Measurements from ENCODE around the gene FBXW12. TPM values are rescaled to one million over a fixed set of nuclear protein-coding genes. Genes with fewer than 3 reads are reported as not detected.

FBXW12 gene
- polyA plus RNA-seq, 12 donors = 0.11 to 0.39 (median 0.15) TPM; not detected in 5

DNA sequence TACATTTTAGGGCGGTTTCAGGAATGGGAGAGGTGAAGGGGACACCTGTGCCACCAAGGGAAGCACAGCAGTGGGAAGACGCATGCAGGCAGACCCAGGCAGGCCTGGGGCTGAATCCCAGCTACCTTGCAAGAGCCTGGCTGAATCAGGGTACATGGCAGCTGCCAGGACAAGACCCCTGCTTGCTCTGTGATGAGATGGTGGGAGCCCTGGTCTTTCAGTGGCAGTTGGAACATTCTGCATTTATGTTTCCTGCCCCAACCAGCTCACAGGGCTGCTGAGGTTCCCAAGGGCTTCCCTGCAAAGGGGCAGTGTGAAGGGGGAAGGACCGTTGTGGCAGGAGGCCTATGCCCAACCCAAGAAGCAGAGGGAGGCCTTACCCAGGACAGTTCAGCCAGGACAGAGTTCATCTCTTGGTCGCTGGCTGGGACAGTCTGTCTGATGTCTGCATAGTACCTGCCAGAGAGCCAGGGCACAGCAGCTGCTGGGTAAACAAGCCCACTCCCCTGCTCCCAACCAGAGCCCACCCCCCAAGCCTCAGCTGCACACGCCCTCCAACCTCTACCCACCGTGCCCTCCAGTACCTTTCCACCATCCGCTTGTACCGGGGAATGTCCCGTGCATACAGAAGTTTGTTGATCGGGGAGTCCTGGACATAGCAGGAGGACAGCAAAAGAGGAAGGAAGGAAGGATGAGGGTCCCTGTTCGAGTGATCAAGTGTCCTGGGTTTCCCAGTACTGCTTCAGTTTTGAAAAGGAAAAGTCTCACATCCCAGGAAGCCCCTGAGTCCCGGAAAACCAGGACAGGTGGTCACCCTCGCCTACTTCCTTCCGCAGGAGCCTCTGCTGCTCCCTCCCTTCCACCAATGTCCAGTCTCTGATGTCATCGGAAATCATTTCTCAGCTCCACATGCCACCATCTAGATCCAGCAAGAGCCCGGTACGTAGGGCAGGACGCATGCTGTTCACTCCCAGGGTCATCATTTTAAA lies 34.7 kb downstream of the FBXW12 start:
- no peak for DNase-seq

GRCh38 chr3:48407542-48408099 lies 35.6 kb downstream of the FBXW12 start:
- no peak for DNase-seq

- no peak for DNase-seq
These were observed 36.8 kb downstream of the FBXW12 start for GRCh38 chr3:48408823-48409281.

- DNase-seq = no peak
These were observed 37.5 kb downstream of the FBXW12 start for GRCh38 chr3:48409291-48410201.

DNA sequence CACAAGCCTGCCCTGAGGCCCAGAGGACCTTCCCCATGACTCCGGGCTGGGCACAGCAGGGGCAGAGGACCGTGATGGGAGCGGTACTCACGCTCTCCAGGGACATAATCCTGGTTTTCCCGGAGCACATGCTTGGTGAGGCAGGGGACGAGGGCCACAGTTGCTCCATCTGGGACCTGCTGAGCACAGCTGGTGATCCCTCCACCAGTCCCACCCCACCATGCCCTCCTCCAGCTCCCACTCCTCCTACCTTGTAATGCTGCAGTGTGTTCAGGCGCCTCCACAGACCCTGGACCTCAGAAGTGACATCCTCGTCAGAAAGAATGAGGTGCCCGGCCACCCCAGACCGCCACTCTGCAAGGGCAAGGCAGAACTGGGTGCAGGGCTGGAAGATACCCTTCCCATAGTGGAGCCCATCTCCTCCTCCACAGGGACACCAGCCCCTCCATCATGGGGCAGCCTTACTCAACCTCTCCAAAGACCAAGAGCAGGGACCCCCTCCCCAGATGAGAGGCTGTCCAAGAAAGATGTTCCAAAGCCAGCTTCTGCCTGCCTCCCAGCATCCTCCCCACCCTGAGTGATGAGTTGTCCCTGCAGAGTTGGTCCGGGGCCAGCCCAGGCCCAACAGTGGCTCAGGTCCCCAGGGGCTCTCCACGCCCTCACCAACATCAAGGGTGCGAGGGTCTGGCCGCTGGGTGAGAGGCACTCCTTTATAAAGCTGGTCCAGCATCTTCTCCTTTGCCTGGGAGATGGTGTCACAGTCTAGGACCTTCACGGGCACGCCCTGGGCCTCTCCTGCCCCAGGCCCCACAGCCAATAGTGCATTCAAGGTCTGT lies 38.4 kb downstream of the FBXW12 start:
- DNase-seq = no peak

DNA sequence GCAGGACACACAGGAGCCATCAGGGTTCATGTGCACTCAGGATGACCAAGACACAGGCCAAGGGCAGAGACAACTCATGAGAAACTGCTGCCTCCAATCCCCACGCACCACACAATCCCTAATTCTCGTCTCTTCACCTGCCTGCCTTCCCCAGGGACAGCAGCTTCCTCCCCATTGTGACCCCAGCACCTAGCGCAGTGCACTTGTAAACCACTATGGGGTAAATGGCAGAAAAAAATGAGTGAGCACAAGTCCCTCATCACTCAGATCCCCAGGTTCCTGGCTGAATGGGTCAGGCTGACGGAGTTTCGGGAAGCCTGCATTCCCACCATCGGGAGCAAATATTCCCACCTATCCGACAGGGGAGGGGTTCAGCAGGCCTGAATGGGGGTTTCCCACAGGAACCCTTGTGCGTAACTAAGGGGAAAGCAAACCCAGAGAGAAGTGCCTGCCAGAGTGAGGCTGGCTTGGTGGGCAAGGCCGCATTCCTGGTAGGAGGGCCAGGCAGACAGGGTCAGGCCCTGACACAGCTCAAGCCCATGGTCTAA lies 39.1 kb downstream of the FBXW12 start:
- no peak for DNase-seq

GRCh38 chr3:48411606-48412374 lies 39.8 kb downstream of the FBXW12 start:
- no peak for DNase-seq

GRCh38 chr3:48412375-48413001 lies 40.5 kb downstream of the FBXW12 start:
- no peak for DNase-seq

GRCh38 chr3:48413086-48413485 lies 41.1 kb downstream of the FBXW12 start:
- DNase-seq = no peak

GRCh38 chr3:48413611-48414010 lies 41.6 kb downstream of the FBXW12 start:
- no peak for DNase-seq

DNA sequence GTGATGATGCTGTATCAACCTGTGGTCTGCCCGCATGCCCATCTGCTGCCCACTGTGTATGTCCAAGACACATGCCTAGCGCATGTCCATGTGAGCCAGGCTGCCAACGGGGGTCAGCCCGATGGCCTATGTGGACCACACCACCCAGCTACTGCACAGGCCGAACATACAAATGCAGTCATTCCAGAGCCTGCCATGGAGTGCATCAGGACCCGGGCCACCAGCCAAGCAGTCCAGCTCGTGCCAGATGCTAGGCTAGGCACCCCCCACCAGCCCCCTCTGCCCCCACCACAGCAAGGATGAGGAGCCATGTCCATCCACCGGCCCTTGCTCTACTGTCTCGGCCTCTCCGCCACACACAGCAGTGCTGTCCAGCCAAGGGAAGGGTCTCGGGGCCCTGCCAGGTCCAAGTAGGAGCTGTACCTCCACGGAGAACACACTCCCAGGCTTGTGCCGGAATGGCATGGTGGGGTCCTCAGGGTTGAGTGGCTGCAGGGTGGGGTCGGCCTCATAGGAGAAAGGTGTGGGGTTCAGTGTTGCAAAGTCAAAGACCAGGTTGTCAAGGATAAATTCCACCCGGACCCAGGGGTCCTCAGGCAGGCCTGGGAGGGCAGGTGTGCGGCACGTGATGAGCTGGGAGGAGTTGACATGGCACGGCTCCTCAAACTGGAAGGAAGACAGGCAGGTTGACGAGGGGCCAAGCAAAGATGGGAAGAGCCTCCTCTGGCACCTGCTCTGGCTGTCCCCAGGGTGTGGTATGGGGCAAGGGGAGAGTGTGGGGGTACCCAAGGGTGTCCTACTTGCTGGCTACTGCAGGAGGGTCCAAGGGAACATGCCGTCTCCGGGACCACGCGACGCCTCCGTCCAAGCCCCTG lies 42.6 kb downstream of the FBXW12 start:
- DNase-seq = no peak

GRCh38 chr3:48415251-48415953 lies 43.4 kb downstream of the FBXW12 start:
- DNase-seq = no peak

DNA sequence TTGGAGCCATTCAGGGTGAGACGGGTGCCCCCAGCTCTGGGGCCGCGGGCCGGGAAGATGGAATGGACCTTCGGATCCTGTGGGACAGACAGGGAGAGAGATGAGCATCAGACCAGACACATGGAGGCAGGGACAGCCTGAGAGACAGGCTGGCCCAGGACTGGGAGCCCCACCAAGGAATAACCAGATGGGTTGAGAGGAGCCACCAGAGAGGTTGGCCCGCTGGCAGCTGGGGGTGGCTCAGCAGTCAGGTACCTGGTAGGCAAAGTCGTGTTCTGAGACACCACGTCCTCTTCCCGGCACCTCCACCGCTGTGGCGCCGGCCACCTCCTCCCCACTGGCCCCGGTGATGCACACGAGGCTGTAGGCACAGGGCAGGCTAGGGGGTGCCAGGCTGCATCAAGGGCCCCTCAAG lies 44.1 kb downstream of the FBXW12 start:
- no peak for DNase-seq

GRCh38 chr3:48416546-48416945 lies 44.5 kb downstream of the FBXW12 start:
- DNase-seq = no peak

GRCh38 chr3:48417529-48418108 lies 45.6 kb downstream of the FBXW12 start:
- no peak for DNase-seq

DNA sequence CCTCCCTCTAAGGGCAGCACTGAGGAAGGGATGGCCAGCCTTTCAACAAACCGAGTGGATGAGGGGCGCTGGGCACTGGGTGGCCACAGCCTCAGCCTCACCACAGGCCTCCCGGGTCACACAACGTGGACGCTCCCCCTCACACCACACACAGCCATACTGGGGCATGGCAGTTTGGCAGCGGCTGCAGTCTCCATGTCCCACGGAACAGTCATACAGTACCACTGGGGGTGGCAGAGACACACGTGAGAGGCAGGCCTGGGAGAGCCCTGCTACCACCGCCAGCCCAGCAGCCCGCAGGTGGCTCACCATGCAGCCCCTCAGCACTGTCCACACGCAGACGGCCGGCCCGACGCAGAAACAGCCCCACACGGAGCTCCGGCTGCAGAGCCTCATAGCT lies 46.1 kb downstream of the FBXW12 start:
- no peak for DNase-seq

- DNase-seq = no peak
These were observed 46.6 kb downstream of the FBXW12 start for GRCh38 chr3:48418651-48419050.
